GM12878 (cell line): Measurements from ENCODE around the gene ATRNL1. TPM values are rescaled to one million over a fixed set of nuclear protein-coding genes. Genes with fewer than 3 reads are reported as not detected.

Experiments used
- ATAC-seq: fragments of 200-7000 bp; cut with Tn5 transposase; 3 replicates; pipeline ENCODE4 v1.9.1; 2020; ENCODE audit warnings: mild to moderate bottlenecking, moderate library complexity
- BruUV-seq: library from RNA; stranded (reverse); fragments of 400-500 nt; replicated peaks from 2 replicates; lab custom pipeline; 2021; lab: Mats Ljungman, UMichigan
- CTCF ChIA-PET: fragments of 300-600 bp; sonication (Branson Sonifier 250); formaldehyde crosslinking; extraction: SDS; loops from one replicate; lab custom pipeline; 2021; ENCODE audit warnings: inconsistent platforms; lab: Yijun Ruan, JAX
- POLR2A ChIA-PET: fragments of 350-600 bp; formaldehyde crosslinking; extraction: SDS; loops from one replicate; lab custom pipeline; 2021; ENCODE audit warnings: inconsistent platforms; lab: Charles Lee
- RAD21 ChIA-PET: fragments of 300-600 bp; sonication (Branson Sonifier 250); formaldehyde crosslinking; loops from one replicate; lab custom pipeline; 2023; ENCODE audit warnings: antibody characterized with exemption; ENCODE audit not compliant: unreplicated experiment; lab: Charles Lee
- SMC1A ChIA-PET: fragments of 300-600 bp; sonication (Branson Sonifier 250); formaldehyde crosslinking; loops from one replicate; lab custom pipeline; 2023; ENCODE audit not compliant: unreplicated experiment, uncharacterized antibody; lab: Charles Lee
- DNase-seq: peaks from one replicate; pipeline ENCODE4 v3.0.0-alpha.2; 2011; ENCODE audit warnings: low read depth, low spot score
- FAIRE-seq: peaks from 3 replicates; lab custom pipeline; 2011; peaks lifted over from hg19 to GRCh38; lab: Jason Lieb, UNC
- H2AFZ ChIP-seq: 2 replicates; pipeline ENCODE4 v1.6.0; 2011; ENCODE audit warnings: low read depth, low read length, control low read depth; ENCODE audit not compliant: control insufficient read depth
- H3K27ac ChIP-seq: 2 replicates; pipeline ENCODE4 v1.5.1; 2011; ENCODE audit warnings: control low read depth; ENCODE audit not compliant: control insufficient read depth, insufficient read depth
- H3K27me3 ChIP-seq, 2 experiments: replicated peaks in 1 of 2; 2 replicates each; pipeline versions ENCODE4 v1.6.0 to v1.6.1; 2011; ENCODE audit warnings: low read length in 1 of 2; ENCODE audit not compliant: control insufficient read depth in 2 of 2, insufficient read depth in 2 of 2
- H3K36me3 ChIP-seq, 2 experiments: 2 replicates each; pipeline ENCODE4 v1.5.1; 2011; ENCODE audit warnings: low read length in 1 of 2; ENCODE audit not compliant: control insufficient read depth in 2 of 2, insufficient read depth in 2 of 2
- H3K4me1 ChIP-seq: 2 replicates; pipeline ENCODE4 v1.6.1; 2011; ENCODE audit warnings: mild to moderate bottlenecking, low read length, moderate library complexity, mixed read lengths; ENCODE audit not compliant: control insufficient read depth, insufficient read depth
- H3K4me2 ChIP-seq: 2 replicates; pipeline ENCODE4 v1.6.0; 2011; ENCODE audit warnings: control low read depth; ENCODE audit not compliant: control insufficient read depth, insufficient read depth
- H3K4me3 ChIP-seq: fragments of 200-600 bp; sonication (generic); 2 replicates; pipeline ENCODE4 v1.5.1; 2016
- H3K79me2 ChIP-seq: 2 replicates; pipeline ENCODE4 v1.6.0; 2011; ENCODE audit warnings: low read length; ENCODE audit not compliant: control insufficient read depth, insufficient read depth
- H3K9ac ChIP-seq: 2 replicates; pipeline ENCODE4 v1.8.0; 2011; ENCODE audit warnings: low read length, control low read depth, mixed read lengths; ENCODE audit not compliant: control insufficient read depth, insufficient read depth
- H3K9me3 ChIP-seq: replicated peaks from 3 replicates; pipeline ENCODE4 v1.5.1; 2011; ENCODE audit warnings: mild to moderate bottlenecking, low read length; ENCODE audit not compliant: control insufficient read depth, insufficient read depth
- H4K20me1 ChIP-seq: 2 replicates; pipeline ENCODE4 v1.6.0; 2011; ENCODE audit not compliant: control insufficient read depth, insufficient read depth
- BCLAF1 ChIP-seq: fragments of 450-650 bp; IDR thresholded peaks from 2 replicates; pipeline ENCODE4 v1.6.1; 2017; ENCODE audit warnings: antibody characterized with exemption, mild to moderate bottlenecking, moderate library complexity
- BMI1 ChIP-seq: fragments of 450-650 bp; IDR thresholded peaks from 2 replicates; pipeline ENCODE4 v1.6.1; 2016; ENCODE audit warnings: mild to moderate bottlenecking, moderate library complexity, borderline replicate concordance
- CBX5 ChIP-seq: sonication (generic); IDR thresholded peaks from 2 replicates; pipeline ENCODE4 v1.6.1; 2016; ENCODE audit warnings: low read depth, moderate library complexity, mild to moderate bottlenecking, inconsistent platforms
- ELK1 ChIP-seq: IDR thresholded peaks from 2 replicates; pipeline ENCODE4 v1.6.1; 2012; ENCODE audit warnings: low read depth, low read length, improper control_type of control experiment
- EZH2 ChIP-seq: IDR thresholded peaks from 2 replicates; pipeline ENCODE4 v1.6.1; 2012; ENCODE audit warnings: low read depth, mild to moderate bottlenecking, control low read depth, inconsistent platforms, low read length, borderline replicate concordance; ENCODE audit not compliant: control insufficient read depth
- FOXM1 ChIP-seq: IDR thresholded peaks from 2 replicates; pipeline ENCODE4 v1.6.1; 2012; ENCODE audit warnings: low read depth, mild to moderate bottlenecking, inconsistent platforms, low read length, moderate library complexity
- IRF5 ChIP-seq: fragments of 450-650 bp; IDR thresholded peaks from 2 replicates; pipeline ENCODE4 v1.6.1; 2017; ENCODE audit warnings: borderline replicate concordance
- NFYB ChIP-seq: IDR thresholded peaks from 2 replicates; pipeline ENCODE4 v1.6.1; 2011; ENCODE audit warnings: low read depth, mild to moderate bottlenecking, low read length, improper control_type of control experiment, moderate library complexity; ENCODE audit not compliant: insufficient read depth
- NR2C1 ChIP-seq: fragments of 450-650 bp; IDR thresholded peaks from 2 replicates; pipeline ENCODE4 v1.6.1; 2017; ENCODE audit warnings: antibody characterized with exemption, mild to moderate bottlenecking, moderate library complexity
- RB1 ChIP-seq: fragments of 450-650 bp; formaldehyde crosslinking; IDR thresholded peaks from 2 replicates; pipeline ENCODE4 v1.6.1; 2017; ENCODE audit warnings: mild to moderate bottlenecking, borderline replicate concordance
- RBBP5 ChIP-seq: fragments of 200-600 bp; sonication (generic); conservative IDR thresholded peaks from 2 replicates; pipeline ENCODE4 v1.6.1; 2016
- RFX5 ChIP-seq: IDR thresholded peaks from 2 replicates; pipeline ENCODE4 v1.6.1; 2011; ENCODE audit warnings: low read depth, low read length, improper control_type of control experiment
- SUPT20H ChIP-seq: IDR thresholded peaks from 2 replicates; pipeline ENCODE4 v1.6.1; 2011; ENCODE audit warnings: low read depth, mild to moderate bottlenecking, low read length, moderate library complexity, borderline replicate concordance; ENCODE audit not compliant: control insufficient read depth
- ZBED1 ChIP-seq: IDR thresholded peaks from 2 replicates; pipeline ENCODE4 v1.6.1; 2016; ENCODE audit warnings: borderline replicate concordance
- ZNF687 ChIP-seq: fragments of 450-650 bp; IDR thresholded peaks from 2 replicates; pipeline ENCODE4 v1.6.1; 2017; ENCODE audit warnings: mild to moderate bottlenecking, moderate library complexity
- WGBS: methylation state at CpG from one replicate; pipeline ENCODE4 v1.1.6; 2016; ENCODE audit warnings: low lambda C conversion rate; ENCODE audit not compliant: insufficient replicate concordance, insufficient coverage; ENCODE audit errors: missing lambda C conversion rate; 5-methylcytosine and 5-hydroxymethylcytosine counted together
- in situ Hi-C: fragments of 300-500 bp; cut with MboI; formaldehyde crosslinking; loops from 9 replicates; pipeline ENCODE4 v1.14.3; 2018; ENCODE audit warnings: mixed read lengths
- intact Hi-C: fragments of 100-400 bp; cut with micrococcal nuclease; formaldehyde crosslinking; loops from one replicate; pipeline ENCODE4 v1.14.2; 2022; ENCODE audit not compliant: unreplicated experiment
- polyA plus RNA-seq, 11 experiments: library from polyadenylated mRNA; depleted of rRNA in 4 of 11; unstranded in 6 of 11; stranded (reverse) in 5 of 11; fragments of >200 nt; fragmentation: Nextera tagmentation in 4 of 11; fragmentation: Illumina TruSeq in 1 of 11; extraction: Ambion mirVana in 4 of 11; extraction: Trizol in 1 of 11; gene quantifications; 1 replicate in 1 of 11; 2 replicates in 10 of 11; pipeline versions ENCODE4 v1.2.1 to v1.2.3, GENCODE V29; 2011 to 2016; ENCODE audit warnings: inconsistent platforms in 2 of 11, missing spikeins in 2 of 11, low read depth in 1 of 11
- total RNA-seq, 4 experiments: library from RNA; depleted of rRNA in 3 of 4; stranded (reverse); fragments of >200 nt in 3 of 4; fragmentation: Illumina TruSeq in 1 of 4; extraction: Trizol in 1 of 4; gene quantifications; 2 replicates each; pipeline versions ENCODE4 v1.2.1 to v1.2.3, GENCODE V29; 2013 to 2021

Gene ATRNL1
- total and polyA plus RNA-seq, 10 of the 15 experiments (the other 5 are each of a cell fraction or from before 2014, with no cell fraction given), result 0.03 to 1.4 (median 0.34) TPM

- ChIA-PET CTCF (no interaction called here), SMC1A (no interaction called here), POLR2A (no interaction called here), RAD21 (no interaction called here)
- Histone ChIP-seq H3K4me3 (no peak overlapping the region), H2AFZ (no peak overlapping the region), H3K9ac (no peak overlapping the region), H3K36me3 (no peaks in the 10 kb centered on the region), H3K27me3 (no peaks in the 10 kb centered on the region), H3K79me2 (no peaks in the 10 kb centered on the region), H3K4me2 (no peak overlapping the region), H3K27ac (no peak overlapping the region), H3K4me1 (no peaks in the 10 kb centered on the region), H3K9me3 (no peaks in the 10 kb centered on the region), H4K20me1 (no peaks in the 10 kb centered on the region)
- BruUV-seq, result no TSS peak
- no peak for DNase-seq
- WGBS, result 6% methylated on average over 4 of the region's 4 CpGs
- no peak for FAIRE-seq
- no peak for TF ChIP-seq FOXM1
- TF ChIP-seq RFX5, result no peak
- TF ChIP-seq CBX5, result no peak
- no peak for TF ChIP-seq BMI1
- no peak for TF ChIP-seq NFYB
- TF ChIP-seq ZNF687, result no peak
- TF ChIP-seq ZBED1, result no peak
- TF ChIP-seq IRF5, result no peak
- TF ChIP-seq SUPT20H, result no peak
- no peak for TF ChIP-seq NR2C1
- TF ChIP-seq EZH2, result no peak
- no peak for TF ChIP-seq BCLAF1
- no peak for TF ChIP-seq ELK1
- TF ChIP-seq RBBP5, result no peak
- TF ChIP-seq RB1, result no peak
- in situ Hi-C loops (no loop called here), intact Hi-C loops (no loop called here)
- no peak for ATAC-seq
Measured at GRCh38 chr10:115657161-115657860, 564.1 kb downstream of the ATRNL1 start.
